ENCODE data around the gene AMN1. TPM values are rescaled to one million over a fixed set of nuclear protein-coding genes. Genes with fewer than 3 reads are reported as not detected.

AMN1 gene
- total and polyA plus RNA-seq, 2 experiments from 2014 or later, result 11.7 to 18.1 TPM

DNA sequence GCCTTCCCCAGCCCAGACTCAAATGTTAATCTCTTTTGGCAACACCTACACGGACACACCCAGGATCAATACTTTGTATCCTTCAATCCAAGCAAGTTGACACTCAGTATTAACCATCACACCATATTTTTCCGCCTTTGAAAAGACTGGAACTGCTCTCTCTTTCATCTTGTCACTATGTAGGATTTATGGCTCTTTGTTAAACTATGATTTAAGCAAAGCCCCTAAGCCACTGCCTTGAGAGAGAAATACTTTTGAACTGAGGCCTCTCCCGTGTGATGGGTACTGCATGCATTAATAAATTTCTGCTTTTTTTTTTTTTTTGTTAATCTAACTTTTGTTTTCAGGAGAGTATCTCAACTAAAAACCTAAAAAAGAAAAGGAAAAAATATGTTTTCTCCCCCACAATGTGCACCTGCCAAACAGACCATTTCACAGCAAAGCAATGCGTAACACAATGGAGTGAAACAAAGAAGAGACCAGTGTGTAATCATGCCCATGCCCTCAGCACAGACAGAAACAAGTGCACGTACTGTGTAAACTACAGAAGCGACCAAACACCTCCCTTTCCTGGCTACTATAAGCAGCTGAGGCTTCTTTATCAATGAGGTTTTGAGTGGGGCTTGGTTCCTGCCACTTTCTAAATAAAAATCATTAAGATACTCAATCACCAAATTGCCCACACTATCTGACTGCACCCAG lies 97.6 kb downstream of the AMN1 start:
- H3K27me3 ChIP-seq, result no peaks in the 10 kb centered on the region
- peak overlapping the region; percentile 98 for H3K27ac ChIP-seq
- no peak for TF ChIP-seq CTCF (IDR thresholded peaks at IDR 0.05; ENCODE audit: low read depth, low read length)
- H3K4me3 ChIP-seq, result no peak overlapping the region
- no peaks in the 10 kb centered on the region for H3K9me3 ChIP-seq (ENCODE audit: low read depth)
- H3K4me1 ChIP-seq (ENCODE audit: low read depth), result peaks cover 27% of the 10 kb centered on the region
- no peak for DNase-seq (ENCODE audit: low read depth in 1 of 2, low spot score in 1 of 2)
- H3K36me3 ChIP-seq, result no peaks in the 10 kb centered on the region

- Histone ChIP-seq H3K9me3 (ENCODE audit: low read depth) (no peaks in the 10 kb centered on the region), H3K4me3 (no peak overlapping the region), H3K27ac (peak overlapping the region; percentile 98), H3K36me3 (no peaks in the 10 kb centered on the region), H3K4me1 (ENCODE audit: low read depth) (peaks cover 27% of the 10 kb centered on the region), H3K27me3 (no peaks in the 10 kb centered on the region)
- peak; percentile 3 for TF ChIP-seq CTCF (IDR thresholded peaks at IDR 0.05; ENCODE audit: low read depth, low read length)
- DNase-seq (ENCODE audit: low read depth in 1 of 2, low spot score in 1 of 2), result peak; percentile 79 to 93
These were observed 98.8 kb downstream of the AMN1 start for GRCh38 chr12:31629756-31630732.

GRCh38 chr12:31627456-31628054 lies 101.3 kb downstream of the AMN1 start:
- H3K27me3 ChIP-seq, result no peaks in the 10 kb centered on the region
- DNase-seq (ENCODE audit: low read depth in 1 of 2, low spot score in 1 of 2), result peak in 1 of 2 donors; percentile 25
- no peaks in the 10 kb centered on the region for H3K9me3 ChIP-seq (ENCODE audit: low read depth)
- no peak for TF ChIP-seq CTCF (IDR thresholded peaks at IDR 0.05; ENCODE audit: low read depth, low read length)
- H3K4me3 ChIP-seq, result no peak overlapping the region
- no peaks in the 10 kb centered on the region for H3K36me3 ChIP-seq
- H3K27ac ChIP-seq, result peak overlapping the region; percentile 11
- peaks cover 33% of the 10 kb centered on the region for H3K4me1 ChIP-seq (ENCODE audit: low read depth)

GRCh38 chr12:31626270-31626995 lies 102.4 kb downstream of the AMN1 start:
- no peaks in the 10 kb centered on the region for H3K36me3 ChIP-seq
- TF ChIP-seq CTCF (IDR thresholded peaks at IDR 0.05; ENCODE audit: low read depth, low read length), result no peak

GRCh38 chr12:31622038-31622437 lies 106.8 kb downstream of the AMN1 start:
- no peak for DNase-seq (ENCODE audit: low read depth in 1 of 2, low spot score in 1 of 2)
- Histone ChIP-seq H3K27ac (peak overlapping the region; percentile 58), H3K4me1 (ENCODE audit: low read depth) (peaks cover 18% of the 10 kb centered on the region), H3K36me3 (no peaks in the 10 kb centered on the region), H3K9me3 (ENCODE audit: low read depth) (no peaks in the 10 kb centered on the region), H3K27me3 (no peaks in the 10 kb centered on the region), H3K4me3 (no peak overlapping the region)
- no peak for TF ChIP-seq CTCF (IDR thresholded peaks at IDR 0.05; ENCODE audit: low read depth, low read length)

More at GRCh38 chr12:31626270-31626995, 102.4 kb downstream of the AMN1 start:
- no peaks in the 10 kb centered on the region for H3K27me3 ChIP-seq
- no peaks in the 10 kb centered on the region for H3K9me3 ChIP-seq (ENCODE audit: low read depth)
- peaks cover 29% of the 10 kb centered on the region for H3K4me1 ChIP-seq (ENCODE audit: low read depth)
- no peak overlapping the region for H3K27ac ChIP-seq
- no peak overlapping the region for H3K4me3 ChIP-seq
- DNase-seq (ENCODE audit: low read depth in 1 of 2, low spot score in 1 of 2), result no peak
